Panc1 (cell line): ENCODE data around the gene C1orf210.

Experiments used
- POLR2AphosphoS5 ChIP-seq: IDR thresholded peaks from 2 replicates; pipeline ENCODE4 v1.6.1; 2012; ENCODE audit warnings: mild to moderate bottlenecking, low read depth, low read length, moderate library complexity
- TCF7L2 ChIP-seq: IDR thresholded peaks from 2 replicates; pipeline ENCODE4 v1.6.1; 2011; ENCODE audit warnings: mild to moderate bottlenecking, low read depth, low read length, inconsistent platforms
- TF ChIP-seq, protein P1 (sequence below): fragments of 450-650 bp; IDR thresholded peaks from 2 replicates; pipeline ENCODE4 v1.5.1; 2017; ENCODE audit warnings: mild to moderate bottlenecking
- TF ChIP-seq, protein P2 (sequence below), 2 experiments: IDR thresholded peaks; 2 replicates each; pipeline ENCODE4 v1.6.1; 2011 to 2012; ENCODE audit warnings: low read depth in 2 of 2, control low read depth in 1 of 2, low read length in 1 of 2, mild to moderate bottlenecking in 1 of 2, moderate library complexity in 1 of 2; ENCODE audit not compliant: insufficient read depth in 1 of 2

DNA sequence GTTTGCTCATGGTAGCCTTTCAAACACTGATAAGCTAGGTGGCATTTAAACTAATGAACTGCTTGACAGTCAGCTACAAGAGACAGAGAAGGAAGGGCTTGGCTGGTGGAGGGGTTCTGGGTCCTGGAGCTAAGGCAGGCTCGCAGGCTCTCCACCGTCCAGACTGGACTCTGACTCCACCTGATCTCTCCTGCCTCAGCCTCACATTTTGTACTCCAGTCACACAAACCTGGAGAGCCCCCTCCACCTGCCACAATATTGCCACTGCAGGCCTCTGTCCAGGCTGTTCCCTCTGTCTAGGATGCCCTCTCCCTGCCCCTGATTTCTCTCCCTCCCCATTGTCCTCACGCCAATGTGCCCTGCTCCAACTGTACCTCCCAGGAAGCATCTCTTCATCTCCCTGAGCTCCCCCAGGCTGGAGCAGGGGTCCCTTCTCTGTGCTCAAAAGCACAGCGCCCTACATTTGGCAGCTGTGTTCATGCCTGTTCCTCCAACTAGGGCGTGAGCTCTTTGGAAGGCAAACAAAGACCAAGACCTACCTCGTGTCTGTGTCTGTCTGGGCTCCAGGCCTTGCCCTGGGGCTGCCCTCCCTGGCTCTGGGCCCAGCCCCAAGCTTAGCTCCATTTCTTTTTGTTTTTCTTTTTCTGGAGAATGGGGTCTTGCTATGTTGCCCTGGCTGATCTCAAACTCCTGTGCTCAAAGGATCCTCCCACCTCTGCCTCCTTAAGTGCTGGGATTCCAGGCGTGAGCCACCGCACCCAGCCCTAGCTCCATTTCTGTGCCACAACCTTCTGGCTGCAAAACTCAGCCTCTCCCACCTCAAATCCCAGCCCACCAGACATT is 18.3 kb upstream of the C1orf210 start:
- TF ChIP-seq, protein P1, sequence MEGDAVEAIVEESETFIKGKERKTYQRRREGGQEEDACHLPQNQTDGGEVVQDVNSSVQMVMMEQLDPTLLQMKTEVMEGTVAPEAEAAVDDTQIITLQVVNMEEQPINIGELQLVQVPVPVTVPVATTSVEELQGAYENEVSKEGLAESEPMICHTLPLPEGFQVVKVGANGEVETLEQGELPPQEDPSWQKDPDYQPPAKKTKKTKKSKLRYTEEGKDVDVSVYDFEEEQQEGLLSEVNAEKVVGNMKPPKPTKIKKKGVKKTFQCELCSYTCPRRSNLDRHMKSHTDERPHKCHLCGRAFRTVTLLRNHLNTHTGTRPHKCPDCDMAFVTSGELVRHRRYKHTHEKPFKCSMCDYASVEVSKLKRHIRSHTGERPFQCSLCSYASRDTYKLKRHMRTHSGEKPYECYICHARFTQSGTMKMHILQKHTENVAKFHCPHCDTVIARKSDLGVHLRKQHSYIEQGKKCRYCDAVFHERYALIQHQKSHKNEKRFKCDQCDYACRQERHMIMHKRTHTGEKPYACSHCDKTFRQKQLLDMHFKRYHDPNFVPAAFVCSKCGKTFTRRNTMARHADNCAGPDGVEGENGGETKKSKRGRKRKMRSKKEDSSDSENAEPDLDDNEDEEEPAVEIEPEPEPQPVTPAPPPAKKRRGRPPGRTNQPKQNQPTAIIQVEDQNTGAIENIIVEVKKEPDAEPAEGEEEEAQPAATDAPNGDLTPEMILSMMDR = no peak
- no peak for TF ChIP-seq TCF7L2
- TF ChIP-seq POLR2AphosphoS5 = no peak
- TF ChIP-seq, protein P2, sequence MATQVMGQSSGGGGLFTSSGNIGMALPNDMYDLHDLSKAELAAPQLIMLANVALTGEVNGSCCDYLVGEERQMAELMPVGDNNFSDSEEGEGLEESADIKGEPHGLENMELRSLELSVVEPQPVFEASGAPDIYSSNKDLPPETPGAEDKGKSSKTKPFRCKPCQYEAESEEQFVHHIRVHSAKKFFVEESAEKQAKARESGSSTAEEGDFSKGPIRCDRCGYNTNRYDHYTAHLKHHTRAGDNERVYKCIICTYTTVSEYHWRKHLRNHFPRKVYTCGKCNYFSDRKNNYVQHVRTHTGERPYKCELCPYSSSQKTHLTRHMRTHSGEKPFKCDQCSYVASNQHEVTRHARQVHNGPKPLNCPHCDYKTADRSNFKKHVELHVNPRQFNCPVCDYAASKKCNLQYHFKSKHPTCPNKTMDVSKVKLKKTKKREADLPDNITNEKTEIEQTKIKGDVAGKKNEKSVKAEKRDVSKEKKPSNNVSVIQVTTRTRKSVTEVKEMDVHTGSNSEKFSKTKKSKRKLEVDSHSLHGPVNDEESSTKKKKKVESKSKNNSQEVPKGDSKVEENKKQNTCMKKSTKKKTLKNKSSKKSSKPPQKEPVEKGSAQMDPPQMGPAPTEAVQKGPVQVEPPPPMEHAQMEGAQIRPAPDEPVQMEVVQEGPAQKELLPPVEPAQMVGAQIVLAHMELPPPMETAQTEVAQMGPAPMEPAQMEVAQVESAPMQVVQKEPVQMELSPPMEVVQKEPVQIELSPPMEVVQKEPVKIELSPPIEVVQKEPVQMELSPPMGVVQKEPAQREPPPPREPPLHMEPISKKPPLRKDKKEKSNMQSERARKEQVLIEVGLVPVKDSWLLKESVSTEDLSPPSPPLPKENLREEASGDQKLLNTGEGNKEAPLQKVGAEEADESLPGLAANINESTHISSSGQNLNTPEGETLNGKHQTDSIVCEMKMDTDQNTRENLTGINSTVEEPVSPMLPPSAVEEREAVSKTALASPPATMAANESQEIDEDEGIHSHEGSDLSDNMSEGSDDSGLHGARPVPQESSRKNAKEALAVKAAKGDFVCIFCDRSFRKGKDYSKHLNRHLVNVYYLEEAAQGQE (IDR thresholded peaks at IDR 0.05; ENCODE audit: insufficient read depth in 1 of 2, low read depth in 2 of 2, low read length in 1 of 2) = no peak
